GM12875 (cell line): ENCODE results near the gene ADNP.

Experiments
- H3K4me3 ChIP-seq: one replicate; pipeline ENCODE4 v1.5.1; 2011; ENCODE audit warnings: low read depth, low read length, control low read depth
- TF ChIP-seq, protein P1 (sequence below): IDR thresholded peaks from 2 replicates; pipeline ENCODE4 v1.5.1; 2011; ENCODE audit warnings: low read depth, mild to moderate bottlenecking, control low read depth, inconsistent platforms, low read length, moderate library complexity, borderline replicate concordance; ENCODE audit not compliant: insufficient read depth

Gene ADNP

DNA sequence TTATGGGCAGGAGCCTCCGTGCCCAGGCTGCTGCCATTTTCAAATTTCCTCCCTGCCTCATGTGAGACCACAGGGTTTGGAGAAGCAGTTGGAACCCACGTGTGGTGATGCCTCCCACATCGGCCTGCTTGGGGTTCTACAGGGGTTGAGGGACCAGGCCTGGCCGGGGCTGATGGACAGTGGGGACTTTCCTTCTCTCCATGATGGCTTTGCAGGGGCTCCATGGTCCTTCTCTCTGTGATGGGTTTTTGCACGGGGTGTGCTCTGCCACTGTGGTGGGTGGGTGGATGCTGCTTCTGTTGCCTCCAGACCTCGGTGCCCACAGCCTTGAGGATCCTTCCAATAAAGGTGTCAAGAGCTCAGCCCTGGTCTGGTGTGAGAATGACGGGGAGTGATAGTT lies 54.4 kb downstream of the ADNP start:
- no peak overlapping the region for H3K4me3 ChIP-seq
- TF ChIP-seq, protein P1, sequence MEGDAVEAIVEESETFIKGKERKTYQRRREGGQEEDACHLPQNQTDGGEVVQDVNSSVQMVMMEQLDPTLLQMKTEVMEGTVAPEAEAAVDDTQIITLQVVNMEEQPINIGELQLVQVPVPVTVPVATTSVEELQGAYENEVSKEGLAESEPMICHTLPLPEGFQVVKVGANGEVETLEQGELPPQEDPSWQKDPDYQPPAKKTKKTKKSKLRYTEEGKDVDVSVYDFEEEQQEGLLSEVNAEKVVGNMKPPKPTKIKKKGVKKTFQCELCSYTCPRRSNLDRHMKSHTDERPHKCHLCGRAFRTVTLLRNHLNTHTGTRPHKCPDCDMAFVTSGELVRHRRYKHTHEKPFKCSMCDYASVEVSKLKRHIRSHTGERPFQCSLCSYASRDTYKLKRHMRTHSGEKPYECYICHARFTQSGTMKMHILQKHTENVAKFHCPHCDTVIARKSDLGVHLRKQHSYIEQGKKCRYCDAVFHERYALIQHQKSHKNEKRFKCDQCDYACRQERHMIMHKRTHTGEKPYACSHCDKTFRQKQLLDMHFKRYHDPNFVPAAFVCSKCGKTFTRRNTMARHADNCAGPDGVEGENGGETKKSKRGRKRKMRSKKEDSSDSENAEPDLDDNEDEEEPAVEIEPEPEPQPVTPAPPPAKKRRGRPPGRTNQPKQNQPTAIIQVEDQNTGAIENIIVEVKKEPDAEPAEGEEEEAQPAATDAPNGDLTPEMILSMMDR = no peak

DNA sequence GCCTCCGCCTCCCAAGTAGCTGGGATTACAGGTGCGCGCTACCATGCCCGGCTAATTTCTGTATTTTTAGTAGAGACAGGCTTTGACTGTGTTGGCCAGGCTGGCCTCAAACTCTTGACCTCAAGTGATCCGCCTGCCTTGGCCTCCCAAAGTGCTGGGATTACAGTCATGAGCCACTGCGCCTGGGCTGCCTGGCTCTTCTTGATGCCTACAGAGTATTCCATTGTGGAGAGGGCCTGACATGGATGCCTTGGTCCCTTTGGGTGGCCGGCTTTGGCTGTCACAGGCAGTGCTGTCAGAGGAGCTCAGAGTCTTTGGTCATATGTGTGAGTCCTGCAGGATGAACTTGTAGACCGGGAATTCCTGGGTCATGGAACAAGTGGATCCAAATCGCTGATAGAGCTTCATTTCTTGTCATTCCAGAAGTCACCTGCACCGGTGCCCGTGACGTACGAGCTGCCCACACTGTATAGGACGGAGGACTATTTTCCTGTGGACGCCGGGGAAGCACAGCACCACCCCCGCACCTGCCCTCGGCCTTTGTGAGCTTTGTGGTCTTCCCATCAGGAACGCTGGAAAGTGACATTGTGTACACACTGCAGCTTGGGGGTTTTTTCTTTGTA lies 55.1 kb downstream of the ADNP start:
- TF ChIP-seq, protein P1 = no peak
- H3K4me3 ChIP-seq = no peak overlapping the region

DNA sequence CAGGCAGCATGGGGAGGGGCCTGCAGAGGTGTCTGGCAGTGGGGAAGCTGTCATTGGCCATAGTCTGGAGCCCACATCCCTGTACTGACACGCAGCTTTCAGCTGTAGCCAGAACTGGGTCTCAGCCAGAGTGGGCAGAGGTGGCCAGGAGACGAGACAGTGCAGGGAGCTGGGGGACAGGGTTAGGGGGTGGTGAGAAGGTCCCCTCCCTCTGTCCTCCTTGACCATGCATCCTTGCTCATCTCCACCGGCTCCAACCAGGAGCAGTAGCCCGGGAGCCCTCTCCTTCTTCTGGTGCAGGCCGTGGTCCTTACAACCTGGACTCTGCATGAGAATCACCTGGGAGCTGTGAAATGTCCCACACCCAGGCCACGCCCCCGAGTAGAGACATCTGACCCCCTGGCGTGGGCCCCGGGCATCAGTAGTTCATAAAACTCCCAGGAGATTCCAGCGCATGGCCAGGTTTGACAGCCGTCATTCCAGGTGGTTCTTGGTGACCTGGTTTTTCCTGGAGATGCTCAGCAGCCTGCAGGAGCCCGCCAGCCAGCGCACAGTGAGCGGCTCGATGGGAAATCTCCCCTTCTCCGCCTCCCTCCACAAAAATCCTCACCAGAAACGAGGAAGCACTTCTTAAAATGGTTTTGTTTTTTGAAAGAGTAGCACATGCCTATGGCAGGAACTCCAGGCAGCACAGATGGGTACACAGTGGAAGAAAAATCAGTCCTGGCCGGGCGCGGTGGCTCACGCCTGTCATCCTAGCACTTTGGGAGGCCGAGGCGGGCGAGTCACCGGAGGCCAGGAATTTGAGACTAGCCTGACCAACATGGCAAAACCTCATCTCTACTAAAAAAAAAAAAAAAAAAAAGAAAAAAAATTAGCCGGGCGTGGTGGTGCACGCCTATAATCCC lies 56.2 kb downstream of the ADNP start:
- H3K4me3 ChIP-seq = no peak overlapping the region
- TF ChIP-seq, protein P1 = no peak

DNA sequence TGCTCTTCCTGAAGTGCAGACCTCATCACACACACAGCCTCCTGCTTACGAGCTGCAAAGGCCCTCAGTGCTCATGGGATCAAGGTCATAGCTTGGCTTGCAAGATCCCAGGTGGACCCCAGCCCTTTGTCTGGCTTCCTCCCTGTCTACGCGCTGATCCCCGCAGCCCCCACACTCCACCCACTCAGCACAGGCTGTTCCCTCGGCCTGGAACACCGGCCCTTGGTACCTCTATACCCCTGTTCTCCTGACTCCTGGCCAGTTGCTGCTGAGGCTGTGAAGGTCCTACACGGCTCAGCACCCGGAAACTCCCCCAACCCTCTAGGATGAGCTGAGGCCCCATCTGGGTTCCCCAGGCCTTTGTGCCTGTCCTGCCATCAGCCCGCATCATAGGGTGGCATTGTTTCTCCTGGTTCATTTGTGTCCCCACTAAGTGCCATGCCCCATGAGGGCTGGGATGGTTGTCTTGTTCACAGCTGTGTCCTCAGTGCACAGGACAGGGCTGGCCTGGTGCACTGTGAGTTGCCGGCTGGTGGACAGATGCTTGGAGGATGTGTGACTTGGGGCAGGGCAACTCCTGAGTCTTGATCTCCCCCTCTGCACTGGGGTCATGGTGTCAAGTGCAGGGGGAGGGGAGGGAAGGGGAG lies 57.0 kb downstream of the ADNP start:
- H3K4me3 ChIP-seq = no peak overlapping the region

DNA sequence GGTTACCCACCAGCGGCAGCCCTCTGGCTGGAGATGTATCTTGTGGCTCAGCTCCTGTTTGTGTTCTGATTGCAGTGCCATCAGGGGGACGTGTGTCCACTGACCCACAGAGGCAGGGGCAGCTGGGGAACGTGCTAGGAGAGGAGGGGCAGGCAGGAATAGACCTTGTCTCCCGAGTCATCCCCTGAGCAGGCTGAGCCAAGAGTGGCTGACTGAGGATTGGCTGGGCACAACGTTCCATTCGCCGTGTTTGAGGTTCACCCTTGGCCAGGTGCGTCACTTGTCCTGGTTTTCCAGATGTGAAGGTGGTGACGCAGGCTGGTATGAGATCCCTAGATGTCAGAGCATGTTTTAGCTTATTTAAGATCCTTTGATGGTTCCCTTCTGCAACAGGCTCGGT lies 57.7 kb downstream of the ADNP start:
- no peak overlapping the region for H3K4me3 ChIP-seq
- TF ChIP-seq, protein P1 = no peak

More for the DNA sequence above, 57.0 kb downstream of the ADNP start:
- TF ChIP-seq, protein P1 = no peak

DNA sequence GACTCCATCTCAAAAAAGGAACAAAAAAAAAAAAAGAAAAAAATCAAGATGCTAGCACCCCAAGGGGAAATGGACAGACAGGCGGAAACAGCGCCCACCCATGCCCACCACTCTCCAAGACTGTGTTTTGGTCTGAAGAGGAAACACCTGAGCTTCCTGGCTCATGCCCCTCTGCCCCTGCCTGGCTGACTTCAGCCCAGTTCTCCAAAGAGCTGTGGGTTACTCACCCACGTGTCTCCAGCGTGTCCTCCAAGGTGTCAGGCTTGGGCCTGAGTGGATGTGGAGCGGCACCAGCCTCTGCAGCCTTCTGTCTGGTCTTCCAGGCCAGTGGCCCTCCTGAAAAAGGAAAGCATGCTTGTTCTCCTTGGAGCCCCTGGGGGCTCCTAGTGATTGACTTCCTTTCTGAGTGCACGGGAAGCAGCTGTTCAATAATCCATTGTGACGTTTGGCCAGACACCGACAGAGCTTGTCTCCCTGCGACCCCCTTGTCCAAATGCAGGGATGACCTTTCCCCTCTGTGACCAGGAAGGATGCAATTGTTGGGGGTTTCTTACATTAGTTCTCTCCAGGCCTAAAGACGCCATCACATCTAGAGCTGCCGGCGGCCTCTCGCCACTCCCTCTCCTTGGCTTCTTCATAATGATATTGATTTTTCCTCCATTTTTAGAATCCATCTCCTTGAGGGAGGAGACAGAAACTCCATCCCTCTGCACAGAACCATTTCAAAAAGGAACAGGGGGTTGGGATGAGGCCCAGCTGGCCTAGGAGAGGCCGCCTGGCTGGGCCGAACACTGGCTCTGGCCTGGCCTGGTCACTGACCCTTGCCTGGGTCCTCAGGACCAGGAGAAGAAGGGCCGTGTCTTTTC lies 58.4 kb downstream of the ADNP start:
- H3K4me3 ChIP-seq = no peak overlapping the region
- TF ChIP-seq, protein P1 = no peak
